Heart left ventricle (tissue), 16 donors: Measurements from ENCODE around the gene ZNF83. TPM values are rescaled to one million over a fixed set of nuclear protein-coding genes. Genes with fewer than 3 reads are reported as not detected.

ENCODE experiments used
- ATAC-seq, 4 donors: fragments of 200-7000 bp; cut with Tn5 transposase; one replicate each; pipeline ENCODE4 v1.9.1; 2020 to 2022; ENCODE audit warnings: moderate library complexity in 4 of 4, mild to moderate bottlenecking in 3 of 4, moderate number of reproducible peaks in 1 of 4
- DNase-seq, 5 donors: peaks; one replicate each; pipeline ENCODE4 v3.0.0-alpha.2; 2020
- H3K27ac ChIP-seq, 12 donors: fragments of 200-600 bp; sonication (generic) in 4 of 12; one replicate each; pipeline versions ENCODE4 v1.5.0 to v1.8.0; 2016 to 2022; ENCODE audit warnings: mild to moderate bottlenecking in 2 of 12
- H3K27me3 ChIP-seq, 9 donors: fragments of 200-600 bp; sonication (generic) in 2 of 9; one replicate each; pipeline versions ENCODE4 v1.5.1 to v1.8.0; 2016 to 2022; ENCODE audit warnings: mild to moderate bottlenecking in 3 of 9
- H3K36me3 ChIP-seq, 9 donors: fragments of 200-600 bp; sonication (generic) in 2 of 9; one replicate each; pipeline versions ENCODE4 v1.5.0 to v1.8.0; 2018 to 2022; ENCODE audit warnings: mild to moderate bottlenecking in 2 of 9
- H3K4me1 ChIP-seq, 12 donors: fragments of 200-600 bp; sonication (generic) in 4 of 12; one replicate each; pipeline versions ENCODE4 v1.5.0 to v1.8.0; 2016 to 2022; ENCODE audit warnings: mild to moderate bottlenecking in 3 of 12
- H3K4me3 ChIP-seq, 12 donors: fragments of 200-600 bp; sonication (generic) in 4 of 12; one replicate each; pipeline versions ENCODE4 v1.5.0 to v1.8.0; 2017 to 2022; ENCODE audit warnings: mild to moderate bottlenecking in 9 of 12, moderate library complexity in 4 of 12
- H3K9me3 ChIP-seq, 12 donors: fragments of 200-600 bp; sonication (generic) in 4 of 12; one replicate each; pipeline versions ENCODE4 v1.5.0 to v1.8.0; 2016 to 2022; ENCODE audit warnings: mild to moderate bottlenecking in 1 of 12
- CTCF ChIP-seq, 12 donors: fragments of 200-600 bp; sonication (generic) in 4 of 12; IDR thresholded peaks; one replicate each; pipeline versions ENCODE4 v1.5.0 to v1.8.0; 2018 to 2022; ENCODE audit warnings: antibody characterized with exemption in 12 of 12, mild to moderate bottlenecking in 5 of 12
- POLR2A ChIP-seq, 2 donors: fragments of 450-650 bp; IDR thresholded peaks; one replicate each; pipeline ENCODE4 v1.6.1; 2017; ENCODE audit warnings: antibody characterized with exemption in 2 of 2, mild to moderate bottlenecking in 2 of 2, moderate library complexity in 2 of 2
- WGBS, 4 donors: extraction: QIAGEN DNeasy Blood & Tissue Kit in 2 of 4; methylation state at CpG; one replicate each; pipeline versions ENCODE4 v1.1.5 to v1.1.7; 2013 to 2018; 5-methylcytosine and 5-hydroxymethylcytosine counted together
- intact Hi-C, 10 donors: fragments of 100-400 bp; cut with DNase I; formaldehyde crosslinking; loops; one replicate each; pipeline versions ENCODE4 v1.11.1 to v1.14.2; 2022
- polyA plus RNA-seq, 2 donors: library from polyadenylated mRNA; stranded (reverse); fragments of 200-250 nt; gene quantifications; one replicate each; pipeline ENCODE4 v1.2.3, GENCODE V29; 2013
- total RNA-seq, 9 donors: library from RNA; depleted of rRNA in 2 of 9; stranded (reverse); fragments of >200 nt in 2 of 9; fragmentation: NEBNext Ultra II Directional in 3 of 9; extraction: Animal tissue kit (Norgen Biotek cat#: 25700) in 3 of 9; gene quantifications; one replicate each; pipeline versions ENCODE4 v1.1.0 to v1.2.4, GENCODE V29; 2016 to 2023
- donor health status: ischemic (EF 13 %, LVEDD 7.1; RV severe dilation, severe dysfunction).
- donor health status: healthy with polysubstance abuse.
- donor health status: DM: no; HTN: yes; CAD: no.
- donor health status: DM: no; HTN: no; CAD: no.
- donor health status: ischemic (EF 25% LVEDD 6.9; RV normal size, moderate dysfunction).
- donor health status: ischemic (EF 25% LVEDD 5.7; RV mildly dilated, moderate dysfunction).
- donor health status: healthy.
- donor health status: DM: yes; HTN: yes; CAD: no.
- donor health status: ischemic (EF 35%, LVEDD 5.7; RV mildly dilated, moderate dysfunction).
- donor health status: nonischemic (EF 11% LVEDD 7.7; RV severe dilation, severe dysfunction).
- donor health status: DM: yes; HTN: yes; CAD: no.
- donor health status: PGD.
- donor health status: ischemic (EF 29% LVEDD 5.4; RV normal size, mild dysfunction).
- donor health status: nonischemic (EF 23%, LVEDD 6.1; RV moderate dilation, normal function).

Gene ZNF83
- total and polyA plus RNA-seq, 11 donors, result 9.5 to 25.7 (median 18.4) TPM

- Histone ChIP-seq H3K36me3 (peaks cover 0 to 54% (median 44%) of the 10 kb centered on the region in 9 donors), H3K27me3 (no peaks in the 10 kb centered on the region), H3K4me1 (no peaks in the 10 kb centered on the region), H3K4me3 (no peak overlapping the region), H3K27ac (no peak overlapping the region), H3K9me3 (peaks cover 0 to 35% (median 0%) of the 10 kb centered on the region in 12 donors)
- DNase-seq, result no peak
- intact Hi-C loops, result no loop called here
- TF ChIP-seq CTCF (IDR thresholded peaks at IDR 0.05) (no peak), POLR2A (IDR thresholded peaks at IDR 0.05) (no peak)
- 67 to 99% (median 88%) methylated on average over 3 of the region's 3 CpGs for WGBS, 4 donors
- no peak for ATAC-seq
Measured at GRCh38 chr19:52592301-52592700, 45.9 kb downstream of the ZNF83 start.

GRCh38 chr19:52590728-52591127 lies 47.4 kb downstream of the ZNF83 start:
- intact Hi-C loops, result no loop called here
- Histone ChIP-seq H3K36me3 (peaks cover 0 to 45% (median 33%) of the 10 kb centered on the region in 9 donors), H3K27ac (no peak overlapping the region), H3K27me3 (no peaks in the 10 kb centered on the region), H3K4me3 (no peak overlapping the region), H3K9me3 (peaks cover 0 to 29% (median 0%) of the 10 kb centered on the region in 12 donors), H3K4me1 (no peaks in the 10 kb centered on the region)
- ATAC-seq (no peak), DNase-seq (no peak)
- TF ChIP-seq CTCF (IDR thresholded peaks at IDR 0.05) (peak in 4 of 12 donors; percentile 15 to 27 (median 24)), POLR2A (IDR thresholded peaks at IDR 0.05) (no peak)
- WGBS, 4 donors, result 86 to 87% (median 87%) methylated on average over 5 of the region's 5 CpGs

- no peak for TF ChIP-seq CTCF (IDR thresholded peaks at IDR 0.05)
- no peak for TF ChIP-seq POLR2A (IDR thresholded peaks at IDR 0.05)
- no peak for ATAC-seq
- Histone ChIP-seq H3K4me3 (no peak overlapping the region), H3K36me3 (peaks cover 0 to 67% (median 54%) of the 10 kb centered on the region in 9 donors), H3K9me3 (peaks cover 0 to 56% (median 0%) of the 10 kb centered on the region in 12 donors), H3K27ac (peak overlapping the region in 1 of 12 donors; percentile 13), H3K27me3 (no peaks in the 10 kb centered on the region), H3K4me1 (peaks cover 0 to 2% (median 0%) of the 10 kb centered on the region in 12 donors)
- intact Hi-C loops, result no loop called here
- WGBS, 4 donors, result 90 to 96% (median 93%) methylated on average over 6 of the region's 6 CpGs
- no peak for DNase-seq
Measured at GRCh38 chr19:52585604-52586003, 52.6 kb downstream of the ZNF83 start.

- peaks cover 0 to 63% (median 0%) of the 10 kb centered on the region in 12 donors for H3K9me3 ChIP-seq
- peak overlapping the region in 1 of 12 donors; percentile 13 for H3K27ac ChIP-seq
- H3K27me3 ChIP-seq, result no peaks in the 10 kb centered on the region
- peak in 2 of 4 donors; percentile 72 to 89 for ATAC-seq
- 31 to 75% (median 55%) methylated on average over 39 of the region's 39 CpGs for WGBS, 4 donors
- H3K36me3 ChIP-seq, result peaks cover 0 to 69% (median 57%) of the 10 kb centered on the region in 9 donors
- TF ChIP-seq CTCF (IDR thresholded peaks at IDR 0.05) (no peak), POLR2A (IDR thresholded peaks at IDR 0.05) (no peak)
- intact Hi-C loops, result no loop called here
- DNase-seq, result peak in 1 of 5 donors; percentile 67
- H3K4me3 ChIP-seq, result peak overlapping the region in 5 of 12 donors; percentile 9 to 58 (median 35)
- H3K4me1 ChIP-seq, result peaks cover 0 to 2% (median 0%) of the 10 kb centered on the region in 12 donors
Measured at GRCh38 chr19:52584736-52585440, 53.3 kb downstream of the ZNF83 start.
